Loucy (cell line): Measurements from ENCODE around the gene MEGF6.

Source experiments
- H2AFZ ChIP-seq: fragments of 200-600 bp; sonication (generic); 2 replicates; pipeline ENCODE4 v1.6.0; 2016; ENCODE audit warnings: antibody characterized with exemption, mild to moderate bottlenecking, low read length, moderate library complexity
- H3F3A ChIP-seq: fragments of 200-600 bp; 2 replicates; pipeline ENCODE4 v1.6.0; 2016; ENCODE audit warnings: antibody characterized with exemption, low read depth, mild to moderate bottlenecking
- H3K27me3 ChIP-seq: fragments of 200-600 bp; sonication (generic); 2 replicates; pipeline ENCODE4 v1.6.1; 2014; ENCODE audit warnings: low read length, mild to moderate bottlenecking; ENCODE audit not compliant: insufficient read depth, poor library complexity, severe bottlenecking
- H3K36me3 ChIP-seq: fragments of 200-600 bp; sonication (generic); 2 replicates; pipeline ENCODE4 v1.6.1; 2016; ENCODE audit warnings: low read length; ENCODE audit not compliant: insufficient read depth
- H3K4me1 ChIP-seq: fragments of 200-600 bp; sonication (generic); 2 replicates; pipeline ENCODE4 v1.5.1; 2014; ENCODE audit warnings: low read length, mild to moderate bottlenecking; ENCODE audit not compliant: insufficient read depth, poor library complexity, severe bottlenecking
- H3K4me2 ChIP-seq: fragments of 200-600 bp; sonication (generic); 2 replicates; pipeline ENCODE4 v1.6.0; 2014; ENCODE audit warnings: antibody characterized with exemption, low read length, low read depth, mild to moderate bottlenecking; ENCODE audit not compliant: poor library complexity, severe bottlenecking
- H3K4me3 ChIP-seq: fragments of 200-600 bp; sonication (generic); 2 replicates; pipeline ENCODE4 v1.5.1; 2014; ENCODE audit warnings: low read length, mild to moderate bottlenecking, mixed read lengths; ENCODE audit not compliant: poor library complexity, severe bottlenecking
- H3K79me2 ChIP-seq: fragments of 200-600 bp; sonication (generic); 2 replicates; pipeline ENCODE4 v1.6.1; 2014; ENCODE audit warnings: low read length; ENCODE audit not compliant: insufficient read depth
- H3K9ac ChIP-seq: fragments of 200-600 bp; sonication (generic); 2 replicates; pipeline ENCODE4 v1.6.0; 2014; ENCODE audit warnings: mild to moderate bottlenecking, low read depth, low read length, moderate library complexity; ENCODE audit not compliant: poor library complexity, severe bottlenecking
- H3K9me2 ChIP-seq: fragments of 200-600 bp; sonication (generic); replicated peaks from 2 replicates; pipeline ENCODE4 v1.6.1; 2016; ENCODE audit warnings: low read depth, low read length, mixed read lengths
- H3K9me3 ChIP-seq: fragments of 200-600 bp; sonication (generic); 2 replicates; pipeline ENCODE4 v1.6.1; 2014; ENCODE audit warnings: mild to moderate bottlenecking, antibody characterized with exemption, low read length, low read depth; ENCODE audit not compliant: insufficient read depth
- H4K20me1 ChIP-seq: fragments of 200-600 bp; sonication (generic); 2 replicates; pipeline ENCODE4 v1.6.0; 2014; ENCODE audit warnings: antibody characterized with exemption, low read length, mild to moderate bottlenecking; ENCODE audit not compliant: insufficient read depth, poor library complexity, severe bottlenecking
- CTCF ChIP-seq: fragments of 200-600 bp; sonication (generic); conservative IDR thresholded peaks from 2 replicates; pipeline ENCODE4 v1.5.1; 2014; ENCODE audit warnings: mild to moderate bottlenecking, antibody characterized with exemption, low read length
- EZH2phosphoT487 ChIP-seq: fragments of 200-600 bp; IDR thresholded peaks from 2 replicates; pipeline ENCODE4 v1.6.1; 2018; ENCODE audit warnings: antibody characterized with exemption, mild to moderate bottlenecking, moderate library complexity, borderline replicate concordance

Gene MEGF6

GRCh38 chr1:3444736-3445135 lies 166.6 kb downstream of the MEGF6 start:
- no peak overlapping the region for H2AFZ ChIP-seq
- no peak overlapping the region for H3K4me3 ChIP-seq
- H3F3A ChIP-seq, result no peaks in the 10 kb centered on the region
- no peaks in the 10 kb centered on the region for H3K4me1 ChIP-seq
- H4K20me1 ChIP-seq, result no peaks in the 10 kb centered on the region
- H3K27me3 ChIP-seq, result no peaks in the 10 kb centered on the region
- no peaks in the 10 kb centered on the region for H3K79me2 ChIP-seq
- H3K9me3 ChIP-seq, result no peaks in the 10 kb centered on the region
- TF ChIP-seq CTCF (no peak), EZH2phosphoT487 (no peak)
- no peak overlapping the region for H3K9ac ChIP-seq
- no peaks in the 10 kb centered on the region for H3K9me2 ChIP-seq
- H3K4me2 ChIP-seq, result no peak overlapping the region
- H3K36me3 ChIP-seq, result no peaks in the 10 kb centered on the region

DNA sequence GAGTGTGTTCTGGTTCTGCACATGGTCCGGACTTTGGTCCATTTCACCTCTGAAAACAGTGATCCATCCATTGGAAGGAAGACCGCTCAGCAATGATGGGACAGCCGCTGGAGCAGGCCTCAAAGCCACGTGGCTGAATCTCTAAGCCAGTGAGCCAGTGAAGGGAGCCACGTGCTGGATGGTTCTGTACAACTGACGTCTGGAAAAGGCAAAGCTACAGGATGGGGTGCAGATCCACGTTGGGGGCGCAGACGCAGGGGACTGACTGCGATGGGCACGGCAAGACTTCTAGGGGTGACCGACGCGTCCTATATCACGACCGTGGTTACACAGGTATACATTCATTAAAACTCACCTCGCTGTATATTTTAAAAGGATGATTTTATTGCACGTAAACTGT lies 167.0 kb downstream of the MEGF6 start:
- no peak overlapping the region for H3K4me2 ChIP-seq
- no peaks in the 10 kb centered on the region for H3K9me3 ChIP-seq
- no peaks in the 10 kb centered on the region for H3K4me1 ChIP-seq
- no peaks in the 10 kb centered on the region for H3K27me3 ChIP-seq
- no peak for TF ChIP-seq CTCF
- no peak for TF ChIP-seq EZH2phosphoT487
- no peaks in the 10 kb centered on the region for H3K9me2 ChIP-seq
- no peaks in the 10 kb centered on the region for H3F3A ChIP-seq
- H4K20me1 ChIP-seq, result no peaks in the 10 kb centered on the region
- H3K79me2 ChIP-seq, result no peaks in the 10 kb centered on the region
- no peaks in the 10 kb centered on the region for H3K36me3 ChIP-seq
- no peak overlapping the region for H2AFZ ChIP-seq
- H3K9ac ChIP-seq, result no peak overlapping the region
- H3K4me3 ChIP-seq, result no peak overlapping the region

DNA sequence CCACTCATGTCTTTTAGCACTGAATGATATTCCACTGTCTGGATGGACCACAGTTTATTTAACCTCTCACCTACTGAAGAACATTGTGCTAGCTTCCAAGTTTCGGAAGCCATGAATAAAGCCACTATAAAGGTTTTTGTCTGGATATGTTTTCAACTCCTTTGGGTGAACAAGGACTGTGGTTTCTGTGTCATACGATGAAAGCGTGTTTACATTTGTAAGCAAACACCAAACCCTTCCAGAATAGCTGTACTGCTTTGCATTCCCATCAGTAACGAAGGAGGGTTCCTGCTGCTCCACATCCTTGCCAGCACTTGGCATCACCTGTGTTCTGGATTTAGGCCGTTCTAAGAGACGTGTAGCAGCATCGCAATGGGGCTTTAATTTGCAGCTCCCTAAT lies 167.5 kb downstream of the MEGF6 start:
- Histone ChIP-seq H3K9me2 (no peaks in the 10 kb centered on the region), H3K27me3 (no peaks in the 10 kb centered on the region), H2AFZ (no peak overlapping the region), H3F3A (no peaks in the 10 kb centered on the region), H3K9ac (no peak overlapping the region), H3K36me3 (no peaks in the 10 kb centered on the region), H3K4me2 (no peak overlapping the region), H3K9me3 (no peaks in the 10 kb centered on the region), H4K20me1 (no peaks in the 10 kb centered on the region), H3K4me1 (no peaks in the 10 kb centered on the region), H3K79me2 (no peaks in the 10 kb centered on the region), H3K4me3 (no peak overlapping the region)
- TF ChIP-seq EZH2phosphoT487 (no peak), CTCF (no peak)
